Right cardiac atrium (tissue), 5 donors: ENCODE measurements around the gene SPINK6. TPM values are rescaled to one million over a fixed set of nuclear protein-coding genes. Genes with fewer than 3 reads are reported as not detected.

Source experiments
- ATAC-seq, 2 donors: fragments of 200-7000 bp; cut with Tn5 transposase; one replicate each; pipeline versions ENCODE4 v1.8.0 to v1.9.1; 2020; ENCODE audit warnings: moderate library complexity in 2 of 2, mild to moderate bottlenecking in 1 of 2
- DNase-seq, 3 donors: peaks; one replicate each; pipeline ENCODE4 v3.0.0-alpha.2; 2020
- H3K27ac ChIP-seq: one replicate; pipeline ENCODE4 v1.5.1; 2013; ENCODE audit warnings: mild to moderate bottlenecking, low read length, control low read depth, moderate library complexity
- H3K27me3 ChIP-seq: one replicate; pipeline ENCODE4 v1.6.1; 2013; ENCODE audit not compliant: control insufficient read depth, insufficient read depth
- H3K4me1 ChIP-seq: one replicate; pipeline ENCODE4 v1.6.1; 2013; ENCODE audit warnings: low read length; ENCODE audit not compliant: control insufficient read depth, insufficient read depth
- H3K4me3 ChIP-seq: one replicate; pipeline ENCODE4 v1.5.1; 2013; ENCODE audit warnings: low read length, control low read depth
- H3K9me3 ChIP-seq: one replicate; pipeline ENCODE4 v1.6.1; 2013; ENCODE audit warnings: low read length; ENCODE audit not compliant: control insufficient read depth
- WGBS: extraction: QIAGEN DNeasy Blood & Tissue Kit; methylation state at CpG from one replicate; pipeline ENCODE4 v1.1.7; 2013; 5-methylcytosine and 5-hydroxymethylcytosine counted together
- intact Hi-C, 4 donors: fragments of 100-400 bp; cut with DNase I; formaldehyde crosslinking; loops; one replicate each; pipeline versions ENCODE4 v1.11.0 to v1.14.0; 2022 to 2023
- long read RNA-seq, 4 donors: library from polyadenylated mRNA; unstranded; transcript quantifications; one replicate each; pipeline ENCODE4 v2.0.0, GENCODE V29; 2020 to 2021
- polyA plus RNA-seq: library from polyadenylated mRNA; stranded (reverse); fragments of 200-250 nt; gene quantifications from one replicate; pipeline ENCODE4 v1.2.3, GENCODE V29; 2013
- total RNA-seq, 4 donors: library from RNA; stranded (reverse); fragmentation: NEBNext Ultra II Directional; extraction: Animal tissue kit (Norgen Biotek cat#: 25700); gene quantifications; one replicate each; pipeline ENCODE4 v1.2.1, GENCODE V29; 2021
- donor health status: healthy with polysubstance abuse.
- donor health status: DM: no; HTN: yes; CAD: no.
- donor health status: DM: no; HTN: no; CAD: no.
- donor health status: DM: no; HTN: yes; CAD: no; lungs with severe emphysema.
- donor health status: DM: yes; HTN: yes; CAD: no.

SPINK6 gene, protein sequence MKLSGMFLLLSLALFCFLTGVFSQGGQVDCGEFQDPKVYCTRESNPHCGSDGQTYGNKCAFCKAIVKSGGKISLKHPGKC
- total RNA-seq (not detected), polyA plus RNA-seq (not detected)
- long read RNA-seq, donor 1, result 0 reads
- long read RNA-seq, donor 2, result 0 reads
- long read RNA-seq, donor 3, result 0 reads
- long read RNA-seq, donor 4, result 0 reads

- H3K27ac ChIP-seq, result no peak within 1 kb of the TSS
- H3K4me1 ChIP-seq, result no peaks in the 10 kb centered on the region
- 98% methylated on average over 2 of the region's 2 CpGs for WGBS
- ATAC-seq, result no peak
- intact Hi-C loops, result no loop called here
- H3K4me3 ChIP-seq, result no peak within 1 kb of the TSS
- no peak for DNase-seq
- H3K9me3 ChIP-seq, result no peaks in the 10 kb centered on the region
- H3K27me3 ChIP-seq, result no peaks in the 10 kb centered on the region
These were observed at the start of gene SPINK6 for GRCh38 chr5:148202531-148203203. TSS of gene SPINK6 (plus strand) at chr5:148203042. CDS start at chr5:148203097, 55 bp downstream.

DNA sequence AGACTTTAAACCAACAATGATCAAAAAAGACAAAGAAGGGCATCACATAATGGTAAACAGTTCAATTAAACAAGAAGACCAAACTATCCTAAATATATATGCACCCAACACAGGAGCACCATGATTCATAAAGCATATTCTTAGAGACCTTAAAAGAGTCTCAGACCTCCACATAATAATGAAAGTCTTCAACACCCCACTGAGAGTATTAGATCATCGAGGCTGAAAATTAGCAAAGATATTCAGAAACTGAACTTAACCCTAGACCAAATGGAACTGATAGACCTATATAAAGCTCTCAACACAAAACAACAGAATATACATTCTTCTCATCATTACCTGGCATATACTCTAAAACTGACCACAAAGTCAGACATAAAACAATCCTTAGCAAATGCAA is 46.2 kb upstream of the SPINK6 start:
- DNase-seq, result no peak
- no peak overlapping the region for H3K4me3 ChIP-seq
- 94% methylated on average over 1 of the region's 1 CpG for WGBS
- H3K27ac ChIP-seq, result no peak overlapping the region
- no peak for ATAC-seq
- no peaks in the 10 kb centered on the region for H3K27me3 ChIP-seq
- no peaks in the 10 kb centered on the region for H3K9me3 ChIP-seq
- no peaks in the 10 kb centered on the region for H3K4me1 ChIP-seq
- intact Hi-C loops, result no loop called here

DNA sequence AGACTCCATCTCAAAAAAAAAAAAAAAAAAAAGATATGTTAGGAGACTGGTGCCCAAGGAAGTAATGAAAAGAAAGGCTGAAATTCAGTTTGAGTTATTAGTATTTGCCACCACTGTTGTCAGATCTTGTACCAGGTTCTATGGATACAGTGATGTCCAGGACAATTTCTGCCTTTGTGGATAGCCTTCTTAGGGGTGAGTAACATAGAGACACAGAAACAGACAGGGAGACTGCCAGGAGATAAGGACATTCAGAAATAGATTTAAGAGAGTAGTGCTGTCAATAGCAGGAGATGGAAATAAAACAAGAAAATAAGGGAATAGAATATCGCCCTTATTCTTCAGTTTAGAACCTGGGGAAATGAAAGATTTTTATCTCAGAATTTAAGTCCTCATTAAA is 40.8 kb upstream of the SPINK6 start:
- Histone ChIP-seq H3K9me3 (no peaks in the 10 kb centered on the region), H3K27me3 (no peaks in the 10 kb centered on the region), H3K4me1 (no peaks in the 10 kb centered on the region), H3K27ac (no peak overlapping the region), H3K4me3 (no peak overlapping the region)
- ATAC-seq (peak; percentile 71 to 84), DNase-seq (no peak)
- 64% methylated on average over 1 of the region's 1 CpG for WGBS
- intact Hi-C loops, result no loop called here

DNA sequence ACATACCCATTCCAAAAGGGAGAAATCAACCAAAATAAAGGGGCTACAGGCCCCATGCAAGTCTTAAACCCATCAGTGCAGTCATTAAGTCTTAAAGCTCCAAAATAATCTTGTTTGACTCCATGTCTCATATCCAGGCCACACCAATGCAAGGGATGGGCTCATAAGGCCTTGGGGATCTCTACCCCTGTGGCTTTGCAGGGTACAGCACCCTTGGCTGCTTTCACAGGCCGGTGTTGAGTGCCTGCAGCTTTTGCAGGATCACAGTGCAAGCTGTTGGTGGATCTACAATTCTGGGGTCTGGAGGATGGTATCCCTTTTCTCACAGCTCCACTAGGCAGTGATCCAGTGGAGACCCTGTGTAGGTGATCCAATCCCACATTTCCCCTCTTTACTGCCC is 39.5 kb upstream of the SPINK6 start:
- intact Hi-C loops, result no loop called here
- no peak for ATAC-seq
- no peak for DNase-seq
- Histone ChIP-seq H3K9me3 (no peaks in the 10 kb centered on the region), H3K27me3 (no peaks in the 10 kb centered on the region), H3K4me3 (no peak overlapping the region), H3K27ac (no peak overlapping the region), H3K4me1 (no peaks in the 10 kb centered on the region)
- 76% methylated on average over 1 of the region's 1 CpG for WGBS

DNA sequence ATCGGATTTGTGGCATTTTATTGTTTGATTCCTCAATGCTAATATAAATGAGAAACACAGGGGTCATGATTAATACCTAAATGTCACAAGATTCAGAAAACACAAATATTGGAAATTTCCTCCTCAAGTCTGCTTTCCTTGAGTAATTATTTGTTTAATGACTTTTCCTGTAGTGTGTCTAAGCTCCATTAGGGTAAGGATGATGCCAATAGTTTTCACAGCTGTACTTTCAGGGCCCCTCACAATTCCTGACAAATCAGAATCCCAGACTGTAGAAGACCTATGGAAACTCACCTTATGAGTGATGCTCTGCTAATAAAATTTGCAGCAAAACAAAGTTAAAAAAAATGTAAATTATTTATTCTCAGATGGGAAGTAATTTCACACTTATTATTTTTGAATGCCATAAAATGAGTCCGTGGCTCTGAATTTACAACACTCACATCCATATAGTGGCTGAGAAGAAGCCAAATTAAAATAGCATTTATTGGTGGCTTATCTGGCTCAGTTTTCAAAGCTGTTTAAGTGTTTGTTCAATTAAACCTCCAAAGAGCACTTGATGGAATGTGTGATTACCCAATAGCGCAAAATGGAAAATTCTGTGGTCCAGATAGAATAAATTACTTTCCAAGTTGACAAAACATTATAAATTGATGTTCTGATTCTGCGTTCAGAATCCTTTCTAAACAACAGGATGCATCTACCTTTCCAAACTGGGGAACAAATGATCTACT is 36.1 kb upstream of the SPINK6 start:
- no peak for DNase-seq
- H3K27me3 ChIP-seq, result no peaks in the 10 kb centered on the region
- no peak overlapping the region for H3K4me3 ChIP-seq
- no peaks in the 10 kb centered on the region for H3K4me1 ChIP-seq
- 88% methylated on average over 4 of the region's 4 CpGs for WGBS
- H3K27ac ChIP-seq, result no peak overlapping the region
- no peaks in the 10 kb centered on the region for H3K9me3 ChIP-seq
- intact Hi-C loops, result no loop called here
- no peak for ATAC-seq

- H3K4me1 ChIP-seq, result no peaks in the 10 kb centered on the region
- ATAC-seq (no peak), DNase-seq (no peak)
- no peaks in the 10 kb centered on the region for H3K9me3 ChIP-seq
- 95% methylated on average over 1 of the region's 1 CpG for WGBS
- intact Hi-C loops, result no loop called here
- no peaks in the 10 kb centered on the region for H3K27me3 ChIP-seq
- no peak within 1 kb of the TSS for H3K4me3 ChIP-seq
- no peak within 1 kb of the TSS for H3K27ac ChIP-seq
These were observed 34.6 kb upstream of the SPINK6 start, which contains the start of gene SPINK14 for GRCh38 chr5:148168246-148168645. TSS of gene SPINK14 (plus strand) at chr5:148168546. CDS start at chr5:148169733, 1,187 bp downstream.

DNA sequence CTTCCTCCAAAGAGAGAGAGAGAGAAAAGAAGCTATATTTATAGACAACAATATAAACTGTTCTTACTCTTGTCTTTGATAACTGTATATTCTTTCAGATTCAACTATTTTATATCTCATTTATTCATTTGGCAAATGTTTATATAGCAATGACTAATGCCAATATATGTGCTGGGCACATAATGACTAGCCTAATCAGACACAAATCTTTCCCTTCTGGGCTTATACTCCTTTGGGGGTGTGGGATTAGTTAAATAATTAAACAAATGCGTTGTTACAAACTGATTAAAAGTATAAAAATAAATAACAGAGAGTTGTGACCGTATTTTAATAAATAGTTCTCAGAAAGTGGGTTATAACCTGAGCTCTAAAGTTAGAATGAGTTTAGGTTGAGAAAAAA is 30.5 kb upstream of the SPINK6 start:
- WGBS, result 75% methylated on average over 2 of the region's 2 CpGs
- H3K4me1 ChIP-seq, result no peaks in the 10 kb centered on the region
- ATAC-seq, result no peak
- H3K4me3 ChIP-seq, result no peak overlapping the region
- no peak overlapping the region for H3K27ac ChIP-seq
- H3K9me3 ChIP-seq, result no peaks in the 10 kb centered on the region
- no peak for DNase-seq
- H3K27me3 ChIP-seq, result no peaks in the 10 kb centered on the region
- intact Hi-C loops, result loop anchor here in 2 of 4 donors (10.0 kb wide), 1 partner anchor 202 kb away; no protein-coding TSS in a partner anchor

GRCh38 chr5:148176480-148176879 is 26.4 kb upstream of the SPINK6 start:
- no peaks in the 10 kb centered on the region for H3K27me3 ChIP-seq
- ATAC-seq, result no peak
- intact Hi-C loops, result loop anchor here (5.0 to 10.0 kb wide), 2 partner anchors 198 to 556 kb away; no protein-coding TSS in a partner anchor

GRCh38 chr5:148177207-148177606 is 25.6 kb upstream of the SPINK6 start:
- Histone ChIP-seq H3K4me1 (no peaks in the 10 kb centered on the region), H3K27ac (no peak overlapping the region), H3K9me3 (no peaks in the 10 kb centered on the region), H3K27me3 (no peaks in the 10 kb centered on the region), H3K4me3 (no peak overlapping the region)
- WGBS, result 64% methylated on average over 1 of the region's 1 CpG
- no peak for DNase-seq
- intact Hi-C loops, result loop anchor here (5.0 to 10.0 kb wide), 2 partner anchors 198 to 555 kb away; no protein-coding TSS in a partner anchor
- no peak for ATAC-seq

More at GRCh38 chr5:148176480-148176879, 26.4 kb upstream of the SPINK6 start:
- no peak for DNase-seq
- Histone ChIP-seq H3K27ac (no peak overlapping the region), H3K4me3 (no peak overlapping the region), H3K9me3 (no peaks in the 10 kb centered on the region), H3K4me1 (no peaks in the 10 kb centered on the region)
- 31% methylated on average over 2 of the region's 2 CpGs for WGBS

- intact Hi-C loops, result loop anchor here (2.0 to 10.0 kb wide), 3 partner anchors 195 to 553 kb away; no protein-coding TSS in a partner anchor
- peak; percentile 62 to 74 for ATAC-seq
- no peak overlapping the region for H3K27ac ChIP-seq
- H3K9me3 ChIP-seq, result no peaks in the 10 kb centered on the region
- H3K4me1 ChIP-seq, result no peaks in the 10 kb centered on the region
- DNase-seq, result no peak
- no peak overlapping the region for H3K4me3 ChIP-seq
- WGBS, result 32% methylated on average over 3 of the region's 3 CpGs
- H3K27me3 ChIP-seq, result no peaks in the 10 kb centered on the region
These were observed 23.5 kb upstream of the SPINK6 start for GRCh38 chr5:148179234-148179824.
